HG03457 (cell line): ENCODE measurements around the gene NANOS3.

Experiments used
- ATAC-seq: cut with Tn5 transposase; IDR thresholded peaks from one replicate; pipeline ENCODE4 v1.9.1; 2021; ENCODE audit warnings: moderate number of reproducible peaks; ENCODE audit not compliant: unreplicated experiment

NANOS3 gene

GRCh38 chr19:13876834-13877233 lies at the start of gene NANOS3:
TSS of gene NANOS3 (plus strand) at chr19:13877134. CDS start at chr19:13877249, 115 bp downstream.
- ATAC-seq: no peak

DNA sequence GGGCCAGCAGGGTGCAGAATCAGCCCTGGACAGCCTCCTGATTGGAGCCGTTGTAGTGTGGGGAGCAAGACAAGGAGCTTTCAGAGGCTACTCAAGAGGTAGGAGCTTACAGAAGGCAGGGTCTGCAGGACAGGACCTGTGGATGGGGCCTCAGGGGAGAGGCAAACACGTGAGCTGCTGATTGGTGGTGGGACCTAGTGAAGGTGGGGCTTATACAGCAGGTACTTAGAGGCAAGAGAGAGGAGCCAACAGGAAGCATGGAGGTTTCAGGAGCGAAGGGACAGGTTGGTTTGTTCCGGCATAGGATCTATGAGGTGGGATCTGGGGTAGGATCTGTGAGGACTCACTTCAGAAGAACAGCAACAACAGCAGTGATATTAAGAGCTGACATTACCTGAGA lies 49.3 kb upstream of the NANOS3 start:
- ATAC-seq: no peak

DNA sequence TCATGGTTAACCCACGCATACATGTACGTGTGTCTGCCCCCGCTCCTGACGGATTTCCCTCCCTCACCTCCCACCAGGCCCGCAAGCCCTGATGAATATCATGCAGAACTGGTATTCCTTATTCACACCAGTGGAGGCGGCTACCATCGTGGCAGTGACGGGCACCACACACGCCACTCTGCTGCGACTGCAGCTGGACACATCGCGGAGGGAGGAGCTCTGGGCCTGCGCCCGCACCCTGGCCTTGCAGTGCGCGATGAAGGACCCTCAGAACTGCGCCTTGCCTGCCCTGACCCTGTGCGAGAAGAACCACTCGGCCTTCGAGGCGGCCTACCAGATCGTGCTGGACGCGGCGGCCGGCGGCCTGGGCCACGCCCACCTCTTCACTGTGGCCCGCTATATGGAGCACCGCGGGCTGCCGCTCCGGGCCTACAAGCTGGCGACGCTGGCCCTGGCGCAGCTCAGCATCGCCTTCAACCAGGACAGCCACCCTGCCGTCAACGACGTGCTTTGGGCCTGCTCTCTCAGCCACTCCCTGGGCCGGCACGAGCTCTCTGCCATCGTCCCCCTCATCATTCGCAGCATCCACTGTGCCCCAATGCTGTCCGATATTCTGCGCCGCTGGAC lies 46.7 kb upstream of the NANOS3 start:
- no peak for ATAC-seq

- no peak for ATAC-seq
These were observed 46.0 kb upstream of the NANOS3 start for GRCh38 chr19:13830741-13831536.

DNA sequence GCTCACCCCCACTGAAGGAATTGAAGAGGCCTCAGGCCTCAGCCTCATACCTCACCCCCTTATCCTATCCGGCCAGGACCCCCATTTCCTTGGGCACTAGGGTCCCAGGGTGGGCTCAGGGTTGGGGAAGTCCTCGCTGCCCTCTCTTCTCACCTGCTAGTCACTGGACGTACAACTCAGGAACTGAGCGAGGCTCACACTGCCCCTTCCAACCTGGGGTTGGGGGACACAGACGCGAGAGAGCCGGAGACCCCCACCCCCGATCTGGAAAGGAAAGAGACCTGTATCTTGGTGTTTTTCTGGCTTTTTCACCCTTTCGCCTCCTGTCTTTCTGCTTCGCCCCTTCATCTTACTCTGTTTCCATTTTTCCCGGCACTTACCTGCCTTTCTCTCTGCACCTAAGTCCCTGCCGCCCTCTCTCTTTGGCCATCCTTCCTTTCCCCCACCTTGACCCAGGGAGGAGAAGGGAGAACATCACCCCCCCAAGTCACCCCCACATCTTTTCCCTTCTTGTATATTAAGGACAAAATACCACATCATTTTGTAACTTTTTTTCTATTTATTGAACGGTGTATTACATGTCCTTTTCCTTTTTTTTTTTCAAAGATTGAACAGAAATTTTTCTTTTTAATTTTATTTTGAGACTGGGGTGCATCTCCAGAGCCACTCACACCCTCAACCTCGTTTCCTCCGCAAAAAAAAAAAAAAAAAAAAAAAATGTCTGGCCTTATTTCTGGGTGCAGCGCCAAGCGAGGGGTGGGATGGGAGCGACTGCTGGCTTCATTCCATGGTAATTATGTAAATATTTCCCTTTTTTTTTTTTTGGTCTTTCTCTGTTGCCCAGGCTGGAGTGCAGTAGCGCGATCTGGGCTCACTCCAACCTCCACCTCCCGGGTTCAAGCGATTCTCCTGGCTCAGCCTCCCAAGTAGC lies 45.1 kb upstream of the NANOS3 start:
- no peak for ATAC-seq

- no peak for ATAC-seq
These were observed 43.3 kb upstream of the NANOS3 start for GRCh38 chr19:13833330-13834243.

- no peak for ATAC-seq
These were observed 42.5 kb upstream of the NANOS3 start for GRCh38 chr19:13834244-13835069.

- ATAC-seq: no peak
These were observed 40.9 kb upstream of the NANOS3 start for GRCh38 chr19:13835791-13836723.

DNA sequence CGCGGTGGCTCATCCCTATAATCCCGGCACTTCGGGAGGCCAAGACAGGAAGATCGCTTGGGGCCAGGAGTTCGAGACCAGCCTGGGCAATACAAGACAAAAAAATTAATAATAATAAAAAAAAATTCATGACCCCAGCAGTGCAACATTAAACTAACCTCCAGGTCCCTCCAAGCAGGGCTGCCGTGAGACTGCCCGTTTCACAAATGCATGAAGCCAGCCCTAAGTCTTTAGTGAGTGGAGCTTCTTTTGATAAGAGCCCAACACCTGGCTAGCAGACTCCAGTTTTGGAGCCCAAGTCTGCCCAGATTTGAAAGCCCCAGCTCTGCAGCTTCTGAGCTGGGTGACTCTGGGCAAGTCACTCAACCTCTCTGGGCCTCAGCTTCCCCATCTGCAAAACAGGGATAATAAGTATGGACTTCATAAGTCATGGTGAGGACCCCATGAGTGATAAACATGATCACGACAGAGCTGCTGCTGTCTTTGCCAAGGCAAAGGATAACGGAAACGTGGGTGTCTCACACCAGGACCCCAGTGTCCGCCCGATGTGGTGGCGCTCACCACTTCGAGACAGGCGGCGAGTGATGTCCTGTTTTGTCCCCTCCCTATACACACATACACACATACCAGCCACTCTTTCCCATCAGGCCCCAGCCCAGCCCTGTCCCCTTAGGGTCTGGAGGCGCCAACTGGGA lies 38.4 kb upstream of the NANOS3 start:
- ATAC-seq: no peak

- no peak for ATAC-seq
These were observed 37.6 kb upstream of the NANOS3 start for GRCh38 chr19:13839130-13839937.

- ATAC-seq: no peak
These were observed 37.0 kb upstream of the NANOS3 start for GRCh38 chr19:13839938-13840304.

DNA sequence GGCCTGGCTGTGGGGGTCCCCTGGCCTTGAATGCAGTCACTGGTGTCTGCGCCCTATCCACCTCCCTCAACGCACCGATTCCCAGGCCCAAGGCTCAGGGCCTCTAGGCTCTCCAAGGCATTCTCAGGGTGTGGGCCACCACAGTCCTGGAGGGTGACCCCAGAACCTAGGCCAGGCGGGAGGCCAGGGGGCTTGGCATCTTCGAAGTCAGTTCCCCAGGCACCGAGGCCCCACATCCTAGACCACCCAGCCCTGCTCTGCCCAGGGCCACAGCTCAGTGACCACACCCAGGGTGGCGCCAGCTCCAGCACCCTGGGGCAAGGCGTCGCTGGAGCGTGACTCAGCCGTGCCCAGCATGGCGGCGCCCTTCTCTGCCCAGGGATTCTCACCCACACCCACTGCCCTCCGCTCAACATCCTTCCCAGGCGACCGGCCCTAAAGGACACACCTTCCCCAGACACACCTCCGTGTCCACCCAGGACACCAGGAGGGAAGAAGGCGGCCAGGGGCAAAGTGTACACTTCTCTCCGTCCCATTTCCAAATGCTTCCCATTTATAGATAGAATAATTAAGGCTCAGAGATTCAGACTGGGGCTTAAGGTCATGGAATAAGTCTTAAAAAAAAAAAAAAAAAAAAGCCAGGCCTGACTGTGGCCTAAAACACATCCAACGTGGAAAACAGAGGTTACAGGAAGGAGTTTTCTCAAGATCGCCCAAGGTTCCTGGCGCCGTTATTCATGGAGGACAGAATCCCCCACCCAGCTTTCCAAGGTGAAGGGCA lies 36.4 kb upstream of the NANOS3 start:
- no peak for ATAC-seq

DNA sequence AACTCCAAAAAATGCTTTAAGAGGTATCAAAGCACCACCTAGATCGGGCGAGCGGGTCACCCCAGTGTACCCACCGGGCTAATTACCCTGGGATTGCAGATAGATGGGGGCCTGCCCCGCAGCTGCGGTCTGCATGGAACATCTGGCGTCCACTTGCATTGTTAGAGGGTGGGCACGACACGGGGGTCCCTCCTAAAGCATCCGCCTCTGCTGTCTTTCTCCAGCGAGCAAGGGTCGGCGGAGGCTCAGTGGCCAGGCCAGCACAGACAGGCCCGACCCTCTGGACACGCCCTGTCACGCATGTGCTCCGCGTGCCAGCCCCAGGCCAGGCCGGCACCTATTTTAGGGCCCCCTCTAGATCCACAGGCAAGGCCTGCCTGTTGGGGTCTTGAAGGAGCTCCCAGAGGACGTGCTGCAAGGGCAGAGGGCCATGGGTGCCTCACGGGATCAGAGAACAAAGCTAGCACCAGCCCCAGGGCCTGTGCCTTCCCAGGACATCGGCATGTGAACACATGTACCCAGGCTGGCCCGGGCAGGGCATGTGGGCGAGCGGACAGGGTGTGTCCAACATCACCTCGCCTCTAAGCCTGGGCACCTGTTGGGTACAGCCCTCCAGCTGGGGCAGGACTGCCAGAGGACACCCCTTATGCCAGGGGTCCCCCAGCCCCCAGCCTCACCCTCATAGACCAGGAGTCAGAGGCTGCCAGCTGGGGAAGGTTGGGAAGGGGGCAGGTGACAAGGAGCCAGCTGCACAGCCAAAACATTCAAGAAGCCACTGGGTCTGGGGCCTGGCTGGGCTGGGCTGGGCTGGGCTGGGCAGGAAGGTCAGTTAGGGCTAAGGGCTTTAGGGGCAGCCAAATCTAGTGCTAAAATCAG lies 35.6 kb upstream of the NANOS3 start:
- no peak for ATAC-seq

DNA sequence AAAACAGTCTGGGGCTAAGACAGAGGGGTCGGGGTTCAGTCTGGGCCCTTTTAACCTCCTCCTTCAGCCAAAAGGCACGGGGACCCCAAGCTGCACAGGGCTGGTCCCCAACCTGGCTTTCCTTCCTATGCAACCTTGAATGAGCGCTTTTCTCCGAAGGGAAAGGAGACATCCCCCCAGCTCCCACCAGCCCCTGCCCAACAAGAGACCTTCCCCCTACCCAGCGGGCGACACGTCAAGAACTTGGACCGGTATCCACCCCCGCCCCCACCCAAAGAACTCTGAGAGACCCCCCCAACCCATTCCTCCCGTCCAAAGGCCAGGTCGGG lies 35.0 kb upstream of the NANOS3 start:
- ATAC-seq: no peak

DNA sequence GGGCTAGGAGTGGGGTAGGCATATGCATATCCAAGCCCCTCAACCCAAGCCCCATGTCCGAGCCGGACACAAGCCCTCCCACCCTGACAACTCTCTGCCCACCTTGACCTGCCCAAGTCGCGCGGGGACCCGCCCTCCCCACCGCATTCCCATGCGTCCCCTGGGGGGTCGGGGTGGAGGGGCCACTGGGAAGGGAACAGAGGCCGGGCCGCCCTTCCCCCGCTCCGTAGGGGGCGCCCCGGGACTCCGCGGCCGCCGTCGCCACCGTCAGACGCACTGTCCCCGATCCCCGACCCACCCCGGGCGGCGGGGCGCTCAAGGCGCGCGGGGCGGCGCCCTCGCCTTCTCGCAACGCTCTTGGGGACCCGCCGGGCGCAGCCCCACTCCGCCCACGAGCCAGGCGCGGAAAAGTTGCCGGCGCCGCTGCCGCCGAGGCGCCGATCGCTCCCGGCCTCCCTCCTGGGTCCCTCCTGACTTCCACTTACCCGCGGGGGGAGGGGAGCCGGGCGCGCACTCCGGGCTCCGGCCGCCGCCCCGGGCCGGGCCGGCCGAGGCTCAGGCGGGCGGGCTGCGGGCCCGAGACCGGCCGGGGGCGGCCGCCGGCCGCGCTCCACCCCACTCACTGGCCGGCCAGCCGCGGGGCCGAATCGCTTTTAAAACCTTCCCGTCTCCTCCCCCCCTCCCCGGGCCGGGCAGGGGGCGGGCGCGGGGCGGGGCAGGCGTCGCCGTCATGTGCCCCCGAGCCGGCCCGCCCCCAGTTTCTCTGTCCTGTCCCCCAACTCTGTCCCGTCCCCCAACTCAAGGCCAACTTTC lies 34.4 kb upstream of the NANOS3 start:
- no peak for ATAC-seq
